DOHH2 (cell line): ENCODE measurements around the gene TTC17.
"Not testable (repeated sequence)": the region's sequence is repeated elsewhere in the genome, so short reads cannot be mapped to it uniquely, and the experiment has no call there.

ENCODE experiments used
- H3F3A ChIP-seq: fragments of 200-600 bp; sonication (generic), shearing (Covaris generic); 2 replicates; pipeline ENCODE4 v1.6.0; 2016; ENCODE audit warnings: antibody characterized with exemption, mild to moderate bottlenecking; ENCODE audit not compliant: control insufficient read depth, insufficient read depth
- H3K27ac ChIP-seq: fragments of 200-600 bp; sonication (generic); 2 replicates; pipeline ENCODE4 v1.5.1; 2014; ENCODE audit warnings: low read depth, mild to moderate bottlenecking, low read length, moderate library complexity
- H3K27me3 ChIP-seq: fragments of 200-600 bp; sonication (generic); 2 replicates; pipeline ENCODE4 v1.6.1; 2014; ENCODE audit warnings: mild to moderate bottlenecking, low read length, mixed read lengths; ENCODE audit not compliant: control insufficient read depth
- H3K36me3 ChIP-seq: fragments of 200-600 bp; sonication (generic); 2 replicates; pipeline ENCODE4 v1.6.1; 2014; ENCODE audit warnings: mild to moderate bottlenecking, low read length, moderate library complexity, mixed read lengths; ENCODE audit not compliant: control insufficient read depth
- H3K4me1 ChIP-seq: fragments of 200-600 bp; sonication (generic); 2 replicates; pipeline ENCODE4 v1.6.1; 2014; ENCODE audit warnings: mild to moderate bottlenecking, low read length, mixed read lengths; ENCODE audit not compliant: control insufficient read depth
- H3K4me2 ChIP-seq: fragments of 200-600 bp; sonication (generic); 2 replicates; pipeline ENCODE4 v1.6.0; 2014; ENCODE audit warnings: mild to moderate bottlenecking, low read length, moderate library complexity
- H3K4me3 ChIP-seq: fragments of 200-600 bp; sonication (generic); 2 replicates; pipeline ENCODE4 v1.5.1; 2014; ENCODE audit warnings: mild to moderate bottlenecking, low read length, mixed read lengths
- H3K79me2 ChIP-seq: fragments of 200-600 bp; sonication (generic); 2 replicates; pipeline ENCODE4 v1.6.1; 2014; ENCODE audit warnings: mild to moderate bottlenecking, low read length, mixed read lengths; ENCODE audit not compliant: control insufficient read depth
- H3K9me2 ChIP-seq: fragments of 200-600 bp; sonication (generic); replicated peaks from 2 replicates; pipeline ENCODE4 v1.6.1; 2014; ENCODE audit warnings: mild to moderate bottlenecking, low read length, mixed read lengths; ENCODE audit not compliant: control insufficient read depth
- H3K9me3 ChIP-seq: fragments of 200-600 bp; sonication (generic); 2 replicates; pipeline ENCODE4 v1.6.1; 2014; ENCODE audit warnings: antibody characterized with exemption, low read length, mixed read lengths; ENCODE audit not compliant: control insufficient read depth, insufficient read depth
- H4K20me1 ChIP-seq: fragments of 200-600 bp; sonication (generic); 2 replicates; pipeline ENCODE4 v1.6.0; 2014; ENCODE audit warnings: low read depth, mild to moderate bottlenecking, antibody characterized with exemption, low read length, moderate library complexity; ENCODE audit not compliant: control insufficient read depth, insufficient read depth
- CTCF ChIP-seq: fragments of 200-600 bp; sonication (generic); IDR thresholded peaks from one replicate; pipeline ENCODE4 v1.5.1; 2014; ENCODE audit warnings: antibody characterized with exemption, mild to moderate bottlenecking, low read depth, low read length; ENCODE audit not compliant: poor library complexity, severe bottlenecking
- EZH2phosphoT487 ChIP-seq: fragments of 200-600 bp; sonication (generic); IDR thresholded peaks from 2 replicates; pipeline ENCODE4 v1.6.1; 2017; ENCODE audit warnings: borderline replicate concordance, mild to moderate bottlenecking, antibody characterized with exemption, low read length, moderate library complexity, mixed read lengths

The TTC17 gene

DNA sequence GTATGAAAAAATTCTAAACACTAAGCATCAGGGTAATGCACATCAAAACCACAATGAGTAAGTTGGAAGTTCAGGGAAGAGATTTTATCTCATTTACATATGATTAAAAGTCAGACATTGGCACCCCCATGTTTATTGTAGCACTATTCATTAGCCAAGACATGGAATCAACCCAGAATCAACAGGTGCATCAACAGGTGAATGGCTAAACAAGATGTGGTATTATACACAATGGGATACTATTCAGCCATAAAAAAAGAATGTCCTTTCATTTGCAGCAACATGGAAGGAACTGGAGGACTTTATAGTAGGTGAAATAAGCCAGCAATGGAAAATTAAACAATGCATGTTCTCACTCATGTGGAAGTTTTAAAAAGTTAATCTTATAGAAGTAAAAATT lies 17.6 kb upstream of the TTC17 start:
- peaks cover 50% of the 10 kb centered on the region for H3K36me3 ChIP-seq
- H3K27me3 ChIP-seq, result no peaks in the 10 kb centered on the region

GRCh38 chr11:43351426-43351825 lies 7.3 kb upstream of the TTC17 start:
- not testable (repeated sequence) for H3K79me2 ChIP-seq, H3F3A ChIP-seq, H3K27me3 ChIP-seq, H3K36me3 ChIP-seq, H3K4me2 ChIP-seq, H4K20me1 ChIP-seq, H3K4me1 ChIP-seq, H3K4me3 ChIP-seq, H3K9me2 ChIP-seq, H3K27ac ChIP-seq, H3K9me3 ChIP-seq

More for the DNA sequence above, 17.6 kb upstream of the TTC17 start:
- no peaks in the 10 kb centered on the region for H3K9me2 ChIP-seq
- H3K4me1 ChIP-seq, result no peaks in the 10 kb centered on the region
- no peak overlapping the region for H3K4me2 ChIP-seq
- H3K79me2 ChIP-seq, result no peaks in the 10 kb centered on the region
- H3F3A ChIP-seq, result 0 out of 2 replicates have a peak, but pooled peaks cover 8% of the 10 kb centered on the region
- no peaks in the 10 kb centered on the region for H3K9me3 ChIP-seq
- H3K4me3 ChIP-seq, result no peak overlapping the region
- no peak for TF ChIP-seq EZH2phosphoT487
- no peak for TF ChIP-seq CTCF
- H4K20me1 ChIP-seq, result no peaks in the 10 kb centered on the region
- no peak overlapping the region for H3K27ac ChIP-seq

DNA sequence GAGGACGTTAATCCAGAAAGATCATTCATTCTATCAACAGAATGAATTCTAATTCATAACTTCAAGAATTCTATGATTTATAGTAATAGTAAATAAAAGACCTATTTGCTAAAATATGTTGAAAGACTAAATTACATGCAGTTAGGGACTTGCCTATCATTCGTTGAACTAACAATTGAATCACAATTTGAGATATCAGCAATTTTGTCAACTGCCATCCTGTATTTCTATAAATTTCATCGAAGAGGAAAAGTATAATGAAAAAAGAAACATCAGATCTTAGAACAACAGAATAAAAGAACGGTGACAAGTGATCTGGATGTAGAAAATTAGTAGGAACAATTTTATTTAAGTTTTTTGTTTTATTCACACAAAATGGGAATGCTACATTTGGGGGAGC lies 4.4 kb upstream of the TTC17 start:
- H3K79me2 ChIP-seq, result peaks cover 14% of the 10 kb centered on the region
- peaks cover 3% of the 10 kb centered on the region for H3K36me3 ChIP-seq
- no peak overlapping the region for H3K27ac ChIP-seq
- no peaks in the 10 kb centered on the region for H3K27me3 ChIP-seq
- H3K4me3 ChIP-seq, result no peak overlapping the region
- no peak overlapping the region for H3K4me2 ChIP-seq
- peaks cover 3% of the 10 kb centered on the region; the same call in 1 of the 2 replicates for H3F3A ChIP-seq
- no peaks in the 10 kb centered on the region for H3K9me3 ChIP-seq
- H4K20me1 ChIP-seq, result no peaks in the 10 kb centered on the region; the same call in 1 of the 2 replicates
- TF ChIP-seq CTCF (no peak), EZH2phosphoT487 (no peak)
- peaks cover 10% of the 10 kb centered on the region for H3K4me1 ChIP-seq
- no peaks in the 10 kb centered on the region for H3K9me2 ChIP-seq

DNA sequence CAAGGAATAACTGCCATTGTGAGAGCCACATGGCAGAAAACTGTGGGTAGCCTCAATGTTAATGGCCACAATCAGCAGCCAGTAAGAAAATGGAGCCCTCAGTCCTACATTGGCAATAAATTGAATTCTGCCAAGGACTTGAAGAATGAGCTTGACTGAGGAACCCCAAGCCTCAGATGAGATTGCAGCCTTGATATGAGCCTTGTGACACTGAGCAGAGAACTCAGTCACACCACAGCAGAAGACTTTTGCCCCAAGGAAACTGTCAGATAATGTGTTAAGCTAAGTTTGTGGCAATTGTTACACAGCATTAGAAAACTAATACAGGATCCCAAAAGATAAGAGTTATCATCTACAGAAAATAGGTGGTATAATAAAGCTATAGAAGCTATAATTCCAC lies 2.4 kb upstream of the TTC17 start:
- no peak for TF ChIP-seq EZH2phosphoT487
- TF ChIP-seq CTCF, result no peak
- Histone ChIP-seq H3K36me3 (peaks cover 9% of the 10 kb centered on the region), H3K9me2 (no peaks in the 10 kb centered on the region), H3K4me1 (peaks cover 25% of the 10 kb centered on the region), H3F3A (peaks cover 3% of the 10 kb centered on the region; the same call in 1 of the 2 replicates), H4K20me1 (no peaks in the 10 kb centered on the region; the same call in 1 of the 2 replicates), H3K9me3 (no peaks in the 10 kb centered on the region), H3K4me2 (no peak overlapping the region), H3K79me2 (peaks cover 34% of the 10 kb centered on the region), H3K4me3 (no peak overlapping the region), H3K27me3 (no peaks in the 10 kb centered on the region), H3K27ac (no peak overlapping the region)
